GM23338 (cell line): ENCODE data around the gene FMN2. TPM values are rescaled to one million over a fixed set of nuclear protein-coding genes. Genes with fewer than 3 reads are reported as not detected.

Experiments
- ATAC-seq: fragments of 200-7000 bp; cut with Tn5 transposase; 3 replicates; pipeline ENCODE4 v1.9.1; 2020
- DNase-seq: peaks from one replicate; pipeline ENCODE4 v3.0.0-alpha.2; 2015; ENCODE audit warnings: low spot score
- H2AFZ ChIP-seq: fragments of 200-600 bp; sonication (generic); 2 replicates; pipeline ENCODE4 v1.8.0; 2016; ENCODE audit warnings: antibody characterized with exemption, mild to moderate bottlenecking, moderate library complexity
- H3F3A ChIP-seq: fragments of 200-600 bp; sonication (generic); replicated peaks from 2 replicates; pipeline ENCODE4 v1.8.0; 2017; ENCODE audit warnings: antibody characterized with exemption, mixed run types, low read depth
- H3K27ac ChIP-seq: fragments of 200-600 bp; sonication (generic); 2 replicates; pipeline ENCODE4 v1.6.1; 2016; ENCODE audit warnings: low read depth
- H3K27me3 ChIP-seq: fragments of 200-600 bp; sonication (generic); 2 replicates; pipeline ENCODE4 v1.8.0; 2016; ENCODE audit warnings: mild to moderate bottlenecking, mixed run types, moderate library complexity; ENCODE audit not compliant: insufficient read depth
- H3K36me3 ChIP-seq: fragments of 200-600 bp; sonication (generic); 2 replicates; pipeline ENCODE4 v1.8.0; 2016; ENCODE audit warnings: mild to moderate bottlenecking; ENCODE audit not compliant: insufficient read depth
- H3K4me1 ChIP-seq: fragments of 200-600 bp; sonication (generic); 2 replicates; pipeline ENCODE4 v1.8.0; 2016; ENCODE audit warnings: mild to moderate bottlenecking, moderate library complexity; ENCODE audit not compliant: insufficient read depth
- H3K4me2 ChIP-seq: fragments of 200-600 bp; sonication (generic); 2 replicates; pipeline ENCODE4 v1.7.1; 2017; ENCODE audit warnings: mixed run types
- H3K4me3 ChIP-seq: fragments of 200-600 bp; sonication (generic); 2 replicates; pipeline ENCODE4 v1.6.1; 2016; ENCODE audit warnings: mixed run types
- H3K79me2 ChIP-seq: fragments of 200-600 bp; sonication (generic); replicated peaks from 2 replicates; pipeline ENCODE4 v1.8.0; 2017; ENCODE audit warnings: mild to moderate bottlenecking; ENCODE audit not compliant: insufficient read depth
- H3K9me2 ChIP-seq: fragments of 200-600 bp; sonication (generic); 2 replicates; pipeline ENCODE4 v1.8.0; 2017; ENCODE audit not compliant: insufficient read depth
- H4K20me1 ChIP-seq: fragments of 200-600 bp; sonication (generic); replicated peaks from 2 replicates; pipeline ENCODE4 v1.8.0; 2017; ENCODE audit warnings: mild to moderate bottlenecking; ENCODE audit not compliant: insufficient read depth
- H3K27ac Mint-ChIP-seq: 2 replicates; pipeline ENCODE4 v1.8.0; 2020; ENCODE audit warnings: inconsistent platforms, mild to moderate bottlenecking, moderate library complexity, mixed read lengths
- H3K27me3 Mint-ChIP-seq: 3 replicates; pipeline ENCODE4 v1.8.0; 2022; ENCODE audit warnings: low read depth, mild to moderate bottlenecking, moderate library complexity, mixed read lengths, inconsistent platforms; ENCODE audit not compliant: insufficient read depth, poor library complexity
- H3K36me3 Mint-ChIP-seq: 3 replicates; pipeline ENCODE4 v1.8.0; 2021; ENCODE audit warnings: low read depth, mild to moderate bottlenecking, inconsistent platforms, moderate library complexity, mixed read lengths
- H3K4me1 Mint-ChIP-seq: 3 replicates; pipeline ENCODE4 v1.8.0; 2020; ENCODE audit warnings: mild to moderate bottlenecking, inconsistent platforms, mixed read lengths
- H3K4me3 Mint-ChIP-seq: 3 replicates; pipeline ENCODE4 v1.8.0; 2021; ENCODE audit warnings: moderate library complexity, mild to moderate bottlenecking, inconsistent platforms, mixed read lengths
- H3K9me3 Mint-ChIP-seq: 3 replicates; pipeline ENCODE4 v1.8.0; 2020; ENCODE audit warnings: moderate library complexity, mild to moderate bottlenecking, inconsistent platforms, mixed read lengths
- CREB1 ChIP-seq: fragments of 250-450 bp; sonication (Bioruptor Pico); IDR thresholded peaks from 2 replicates; pipeline ENCODE4 v1.5.0; 2020; ENCODE audit warnings: low read depth, mild to moderate bottlenecking, moderate library complexity
- EZH2 ChIP-seq: fragments of 200-600 bp; sonication (generic); IDR thresholded peaks from one replicate; pipeline ENCODE4 v1.8.0; 2017; ENCODE audit warnings: antibody characterized with exemption, mild to moderate bottlenecking, low read depth; ENCODE audit not compliant: unreplicated experiment
- EZH2phosphoT487 ChIP-seq: fragments of 200-600 bp; sonication (generic); IDR thresholded peaks from one replicate; pipeline ENCODE4 v1.8.1; 2018; ENCODE audit warnings: antibody characterized with exemption; ENCODE audit not compliant: unreplicated experiment
- JUNB ChIP-seq: IDR thresholded peaks from one replicate; pipeline ENCODE4 v1.6.1; 2016; ENCODE audit warnings: antibody characterized with exemption; ENCODE audit not compliant: unreplicated experiment
- NANOG ChIP-seq: IDR thresholded peaks from 2 replicates; pipeline ENCODE4 v1.6.1; 2016; ENCODE audit warnings: antibody characterized with exemption, borderline replicate concordance
- POLR2AphosphoS5 ChIP-seq: IDR thresholded peaks from 2 replicates; pipeline ENCODE4 v1.6.1; 2016; ENCODE audit warnings: antibody characterized with exemption, low read depth
- STAT1 ChIP-seq: IDR thresholded peaks from one replicate; pipeline ENCODE4 v1.6.1; 2016; ENCODE audit warnings: antibody characterized with exemption; ENCODE audit not compliant: unreplicated experiment
- ZNF114 ChIP-seq: fragments of 250-450 bp; sonication (Bioruptor Pico); IDR thresholded peaks from 2 replicates; pipeline ENCODE4 v1.5.0; 2020; ENCODE audit warnings: mild to moderate bottlenecking, moderate library complexity
- ZNF331 ChIP-seq: fragments of 250-450 bp; sonication (Bioruptor Pico); IDR thresholded peaks from 2 replicates; pipeline ENCODE4 v1.5.0; 2020; ENCODE audit warnings: low read depth, mild to moderate bottlenecking, moderate library complexity
- polyA plus RNA-seq: library from polyadenylated mRNA; unstranded; fragments of >200 nt; fragmentation: Nextera tagmentation; extraction: Ambion mirVana; gene quantifications from 2 replicates; pipeline ENCODE4 v1.2.1, GENCODE V29; 2016
- total RNA-seq: library from RNA; depleted of rRNA; stranded (reverse); fragments of >200 nt; shearing (Covaris generic); gene quantifications from 2 replicates; pipeline ENCODE4 v1.2.3, GENCODE V29; 2014
- TF ChIP-seq, protein P1 (sequence below), 2 experiments: fragments of 200-600 bp in 1 of 2; sonication (generic) in 1 of 2; conservative IDR thresholded peaks; 2 replicates each; pipeline versions ENCODE4 v1.5.1 to v1.6.1; 2016 to 2017; ENCODE audit warnings: antibody characterized with exemption in 2 of 2, low read depth in 2 of 2, mild to moderate bottlenecking in 2 of 2, moderate library complexity in 1 of 2
- TF ChIP-seq, protein P2 (sequence below): IDR thresholded peaks from 2 replicates; pipeline ENCODE4 v1.6.1; 2016; ENCODE audit warnings: antibody characterized with exemption
- TF ChIP-seq, protein P3 (sequence below): fragments of 250-450 bp; sonication (Bioruptor Pico); IDR thresholded peaks from 2 replicates; pipeline ENCODE4 v1.5.0; 2020; ENCODE audit warnings: mild to moderate bottlenecking, moderate library complexity

Gene FMN2
- total and polyA plus RNA-seq, 2 experiments from 2014 or later, result 1.5 to 2.5 TPM

DNA sequence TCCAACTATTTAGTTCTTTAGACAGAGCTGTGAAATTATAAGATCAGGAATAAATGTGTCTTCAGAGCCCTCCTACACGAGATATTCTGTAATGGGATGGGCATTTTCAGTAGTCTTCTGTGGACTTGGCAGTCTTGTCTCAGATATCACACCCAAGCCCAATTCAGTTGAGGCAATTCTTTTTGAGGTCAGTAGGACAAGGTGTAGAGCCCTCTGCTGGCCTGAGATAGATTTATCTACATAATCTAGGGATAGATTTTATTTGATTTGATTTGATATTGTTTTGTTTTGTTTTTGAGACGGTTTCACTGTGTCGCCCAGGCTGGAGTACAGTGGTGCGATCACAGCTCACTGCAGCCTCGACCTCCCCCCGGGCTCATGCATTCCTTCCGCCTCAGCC, 77.5 kb downstream of the FMN2 start:
- no peak for TF ChIP-seq STAT1
- no peak for TF ChIP-seq ZNF114
- no peak for TF ChIP-seq POLR2AphosphoS5
- TF ChIP-seq NANOG, result no peak
- TF ChIP-seq, protein P1, sequence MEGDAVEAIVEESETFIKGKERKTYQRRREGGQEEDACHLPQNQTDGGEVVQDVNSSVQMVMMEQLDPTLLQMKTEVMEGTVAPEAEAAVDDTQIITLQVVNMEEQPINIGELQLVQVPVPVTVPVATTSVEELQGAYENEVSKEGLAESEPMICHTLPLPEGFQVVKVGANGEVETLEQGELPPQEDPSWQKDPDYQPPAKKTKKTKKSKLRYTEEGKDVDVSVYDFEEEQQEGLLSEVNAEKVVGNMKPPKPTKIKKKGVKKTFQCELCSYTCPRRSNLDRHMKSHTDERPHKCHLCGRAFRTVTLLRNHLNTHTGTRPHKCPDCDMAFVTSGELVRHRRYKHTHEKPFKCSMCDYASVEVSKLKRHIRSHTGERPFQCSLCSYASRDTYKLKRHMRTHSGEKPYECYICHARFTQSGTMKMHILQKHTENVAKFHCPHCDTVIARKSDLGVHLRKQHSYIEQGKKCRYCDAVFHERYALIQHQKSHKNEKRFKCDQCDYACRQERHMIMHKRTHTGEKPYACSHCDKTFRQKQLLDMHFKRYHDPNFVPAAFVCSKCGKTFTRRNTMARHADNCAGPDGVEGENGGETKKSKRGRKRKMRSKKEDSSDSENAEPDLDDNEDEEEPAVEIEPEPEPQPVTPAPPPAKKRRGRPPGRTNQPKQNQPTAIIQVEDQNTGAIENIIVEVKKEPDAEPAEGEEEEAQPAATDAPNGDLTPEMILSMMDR (conservative IDR thresholded peaks at IDR 0.05; ENCODE audit: low read depth in 2 of 2), result peak; percentile 49 to 54
- no peak for TF ChIP-seq CREB1 (CRISPR knock-in tag)
- TF ChIP-seq EZH2phosphoT487, result no peak
- no peak for TF ChIP-seq JUNB
- H4K20me1 ChIP-seq, result no peaks in the 10 kb centered on the region
- Mint-ChIP-seq H3K27me3 (no peaks in the 10 kb centered on the region), H3K4me3 (no peak overlapping the region), H3K27ac (no peak overlapping the region), H3K9me3 (peaks cover 12% of the 10 kb centered on the region; the same call in 2 of the 3 replicates), H3K4me1 (no peaks in the 10 kb centered on the region), H3K36me3 (no peaks in the 10 kb centered on the region)
- H3K27me3 ChIP-seq, result no peaks in the 10 kb centered on the region
- H2AFZ ChIP-seq, result no peak overlapping the region
- DNase-seq (peak; percentile 38), ATAC-seq (no peak)
- no peaks in the 10 kb centered on the region for H3K9me2 ChIP-seq
- no peak overlapping the region for H3K4me2 ChIP-seq
- no peaks in the 10 kb centered on the region for H3K4me1 ChIP-seq
- H3K36me3 ChIP-seq, result no peaks in the 10 kb centered on the region
- no peak overlapping the region for H3K4me3 ChIP-seq
- no peaks in the 10 kb centered on the region for H3K79me2 ChIP-seq
- no peak overlapping the region for H3K27ac ChIP-seq
- H3F3A ChIP-seq, result no peaks in the 10 kb centered on the region

DNA sequence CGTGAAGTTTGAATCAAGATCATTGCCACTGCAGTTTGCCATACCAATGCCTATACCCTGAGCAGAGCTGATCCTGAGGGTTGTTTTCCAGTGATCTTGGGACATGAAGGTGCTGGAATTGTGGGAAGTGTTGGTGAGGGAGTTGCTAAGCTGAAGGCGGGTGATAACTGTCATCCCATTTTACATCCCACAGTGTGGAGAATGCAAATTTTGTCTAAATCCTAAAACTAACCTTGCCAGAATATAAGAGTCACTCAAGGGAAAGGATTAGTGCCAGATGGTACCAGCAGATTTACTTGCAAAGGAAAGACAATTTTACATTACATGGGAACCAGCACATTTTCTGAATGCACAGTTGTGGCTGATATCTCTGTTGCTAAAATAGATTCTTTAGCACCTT, 78.6 kb downstream of the FMN2 start:
- Mint-ChIP-seq H3K9me3 (peaks cover 6% of the 10 kb centered on the region; the same call in 2 of the 3 replicates), H3K4me3 (no peak overlapping the region), H3K4me1 (no peaks in the 10 kb centered on the region), H3K36me3 (no peaks in the 10 kb centered on the region), H3K27me3 (no peaks in the 10 kb centered on the region), H3K27ac (no peak overlapping the region)
- H3K36me3 ChIP-seq, result no peaks in the 10 kb centered on the region
- H3K27me3 ChIP-seq, result no peaks in the 10 kb centered on the region
- H2AFZ ChIP-seq, result no peak overlapping the region
- H3K4me2 ChIP-seq, result no peak overlapping the region
- no peak overlapping the region for H3K27ac ChIP-seq
- no peak for DNase-seq
- H3K9me2 ChIP-seq, result no peaks in the 10 kb centered on the region
- H3K79me2 ChIP-seq, result no peaks in the 10 kb centered on the region
- no peaks in the 10 kb centered on the region for H3K4me1 ChIP-seq
- no peak for ATAC-seq
- H4K20me1 ChIP-seq, result no peaks in the 10 kb centered on the region
- no peaks in the 10 kb centered on the region for H3F3A ChIP-seq
- H3K4me3 ChIP-seq, result no peak overlapping the region
- TF ChIP-seq EZH2 (no peak), POLR2AphosphoS5 (no peak), CREB1 (CRISPR knock-in tag) (no peak), STAT1 (no peak), ZNF331 (CRISPR knock-in tag) (no peak), JUNB (no peak), EZH2phosphoT487 (no peak)
- TF ChIP-seq, protein P2, sequence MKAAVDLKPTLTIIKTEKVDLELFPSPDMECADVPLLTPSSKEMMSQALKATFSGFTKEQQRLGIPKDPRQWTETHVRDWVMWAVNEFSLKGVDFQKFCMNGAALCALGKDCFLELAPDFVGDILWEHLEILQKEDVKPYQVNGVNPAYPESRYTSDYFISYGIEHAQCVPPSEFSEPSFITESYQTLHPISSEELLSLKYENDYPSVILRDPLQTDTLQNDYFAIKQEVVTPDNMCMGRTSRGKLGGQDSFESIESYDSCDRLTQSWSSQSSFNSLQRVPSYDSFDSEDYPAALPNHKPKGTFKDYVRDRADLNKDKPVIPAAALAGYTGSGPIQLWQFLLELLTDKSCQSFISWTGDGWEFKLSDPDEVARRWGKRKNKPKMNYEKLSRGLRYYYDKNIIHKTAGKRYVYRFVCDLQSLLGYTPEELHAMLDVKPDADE, result no peak
- TF ChIP-seq, protein P3, sequence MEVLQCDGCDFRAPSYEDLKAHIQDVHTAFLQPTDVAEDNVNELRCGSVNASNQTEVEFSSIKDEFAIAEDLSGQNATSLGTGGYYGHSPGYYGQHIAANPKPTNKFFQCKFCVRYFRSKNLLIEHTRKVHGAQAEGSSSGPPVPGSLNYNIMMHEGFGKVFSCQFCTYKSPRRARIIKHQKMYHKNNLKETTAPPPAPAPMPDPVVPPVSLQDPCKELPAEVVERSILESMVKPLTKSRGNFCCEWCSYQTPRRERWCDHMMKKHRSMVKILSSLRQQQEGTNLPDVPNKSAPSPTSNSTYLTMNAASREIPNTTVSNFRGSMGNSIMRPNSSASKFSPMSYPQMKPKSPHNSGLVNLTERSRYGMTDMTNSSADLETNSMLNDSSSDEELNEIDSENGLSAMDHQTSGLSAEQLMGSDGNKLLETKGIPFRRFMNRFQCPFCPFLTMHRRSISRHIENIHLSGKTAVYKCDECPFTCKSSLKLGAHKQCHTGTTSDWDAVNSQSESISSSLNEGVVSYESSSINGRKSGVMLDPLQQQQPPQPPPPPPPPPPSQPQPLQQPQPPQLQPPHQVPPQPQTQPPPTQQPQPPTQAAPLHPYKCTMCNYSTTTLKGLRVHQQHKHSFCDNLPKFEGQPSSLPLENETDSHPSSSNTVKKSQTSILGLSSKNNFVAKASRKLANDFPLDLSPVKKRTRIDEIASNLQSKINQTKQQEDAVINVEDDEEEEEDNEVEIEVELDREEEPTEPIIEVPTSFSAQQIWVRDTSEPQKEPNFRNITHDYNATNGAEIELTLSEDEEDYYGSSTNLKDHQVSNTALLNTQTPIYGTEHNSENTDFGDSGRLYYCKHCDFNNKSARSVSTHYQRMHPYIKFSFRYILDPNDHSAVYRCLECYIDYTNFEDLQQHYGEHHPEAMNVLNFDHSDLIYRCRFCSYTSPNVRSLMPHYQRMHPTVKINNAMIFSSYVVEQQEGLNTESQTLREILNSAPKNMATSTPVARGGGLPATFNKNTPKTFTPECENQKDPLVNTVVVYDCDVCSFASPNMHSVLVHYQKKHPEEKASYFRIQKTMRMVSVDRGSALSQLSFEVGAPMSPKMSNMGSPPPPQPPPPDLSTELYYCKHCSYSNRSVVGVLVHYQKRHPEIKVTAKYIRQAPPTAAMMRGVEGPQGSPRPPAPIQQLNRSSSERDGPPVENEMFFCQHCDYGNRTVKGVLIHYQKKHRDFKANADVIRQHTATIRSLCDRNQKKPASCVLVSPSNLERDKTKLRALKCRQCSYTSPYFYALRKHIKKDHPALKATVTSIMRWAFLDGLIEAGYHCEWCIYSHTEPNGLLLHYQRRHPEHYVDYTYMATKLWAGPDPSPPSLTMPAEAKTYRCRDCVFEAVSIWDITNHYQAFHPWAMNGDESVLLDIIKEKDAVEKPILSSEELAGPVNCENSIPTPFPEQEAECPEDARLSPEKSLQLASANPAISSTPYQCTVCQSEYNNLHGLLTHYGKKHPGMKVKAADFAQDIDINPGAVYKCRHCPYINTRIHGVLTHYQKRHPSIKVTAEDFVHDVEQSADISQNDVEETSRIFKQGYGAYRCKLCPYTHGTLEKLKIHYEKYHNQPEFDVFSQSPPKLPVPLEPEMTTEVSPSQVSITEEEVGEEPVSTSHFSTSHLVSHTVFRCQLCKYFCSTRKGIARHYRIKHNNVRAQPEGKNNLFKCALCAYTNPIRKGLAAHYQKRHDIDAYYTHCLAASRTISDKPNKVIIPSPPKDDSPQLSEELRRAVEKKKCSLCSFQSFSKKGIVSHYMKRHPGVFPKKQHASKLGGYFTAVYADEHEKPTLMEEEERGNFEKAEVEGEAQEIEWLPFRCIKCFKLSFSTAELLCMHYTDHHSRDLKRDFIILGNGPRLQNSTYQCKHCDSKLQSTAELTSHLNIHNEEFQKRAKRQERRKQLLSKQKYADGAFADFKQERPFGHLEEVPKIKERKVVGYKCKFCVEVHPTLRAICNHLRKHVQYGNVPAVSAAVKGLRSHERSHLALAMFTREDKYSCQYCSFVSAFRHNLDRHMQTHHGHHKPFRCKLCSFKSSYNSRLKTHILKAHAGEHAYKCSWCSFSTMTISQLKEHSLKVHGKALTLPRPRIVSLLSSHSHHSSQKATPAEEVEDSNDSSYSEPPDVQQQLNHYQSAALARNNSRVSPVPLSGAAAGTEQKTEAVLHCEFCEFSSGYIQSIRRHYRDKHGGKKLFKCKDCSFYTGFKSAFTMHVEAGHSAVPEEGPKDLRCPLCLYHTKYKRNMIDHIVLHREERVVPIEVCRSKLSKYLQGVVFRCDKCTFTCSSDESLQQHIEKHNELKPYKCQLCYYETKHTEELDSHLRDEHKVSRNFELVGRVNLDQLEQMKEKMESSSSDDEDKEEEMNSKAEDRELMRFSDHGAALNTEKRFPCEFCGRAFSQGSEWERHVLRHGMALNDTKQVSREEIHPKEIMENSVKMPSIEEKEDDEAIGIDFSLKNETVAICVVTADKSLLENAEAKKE (CRISPR knock-in tag), result no peak
